ENCODE measurements around the gene SEMA3D.

GRCh38 chr7:84975586-84976185 lies 211.2 kb downstream of the SEMA3D start:
- no peak for TF ChIP-seq CTCF (IDR thresholded peaks at IDR 0.05)
- TF ChIP-seq EP300 (IDR thresholded peaks at IDR 0.05; ENCODE audit: low read depth) = no peak
- no peak for TF ChIP-seq POLR2A (IDR thresholded peaks at IDR 0.05)
- TF ChIP-seq POLR2AphosphoS5 (IDR thresholded peaks at IDR 0.05) = no peak

Measured in transverse colon (tissue), 4 donors.